GM19397 (cell line): ENCODE results near the gene SLC4A5.

Source experiments
- ATAC-seq: cut with Tn5 transposase; IDR thresholded peaks from one replicate; pipeline ENCODE4 v1.9.1; 2021; ENCODE audit warnings: mild to moderate bottlenecking, moderate library complexity; ENCODE audit not compliant: unreplicated experiment

SLC4A5 gene

DNA sequence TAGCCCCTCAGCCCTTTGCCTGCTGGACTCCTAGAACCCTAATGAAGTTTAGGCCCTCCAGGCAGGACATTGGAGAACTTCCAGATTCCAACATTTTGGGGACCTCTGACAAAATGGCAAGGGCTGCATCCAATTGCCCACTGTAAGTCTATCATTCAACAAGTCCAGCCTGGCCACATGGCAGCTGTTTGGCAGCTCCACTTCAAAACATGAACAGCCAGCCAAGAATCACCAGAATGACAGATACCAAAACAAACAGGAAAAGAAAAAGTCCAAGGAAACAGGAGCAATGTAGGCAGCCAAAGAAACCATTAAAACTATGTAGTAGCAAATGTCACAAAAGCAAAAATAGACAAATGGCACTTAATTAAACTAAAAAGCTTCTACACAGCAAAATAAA, 25.5 kb downstream of the SLC4A5 start:
- no peak for ATAC-seq

DNA sequence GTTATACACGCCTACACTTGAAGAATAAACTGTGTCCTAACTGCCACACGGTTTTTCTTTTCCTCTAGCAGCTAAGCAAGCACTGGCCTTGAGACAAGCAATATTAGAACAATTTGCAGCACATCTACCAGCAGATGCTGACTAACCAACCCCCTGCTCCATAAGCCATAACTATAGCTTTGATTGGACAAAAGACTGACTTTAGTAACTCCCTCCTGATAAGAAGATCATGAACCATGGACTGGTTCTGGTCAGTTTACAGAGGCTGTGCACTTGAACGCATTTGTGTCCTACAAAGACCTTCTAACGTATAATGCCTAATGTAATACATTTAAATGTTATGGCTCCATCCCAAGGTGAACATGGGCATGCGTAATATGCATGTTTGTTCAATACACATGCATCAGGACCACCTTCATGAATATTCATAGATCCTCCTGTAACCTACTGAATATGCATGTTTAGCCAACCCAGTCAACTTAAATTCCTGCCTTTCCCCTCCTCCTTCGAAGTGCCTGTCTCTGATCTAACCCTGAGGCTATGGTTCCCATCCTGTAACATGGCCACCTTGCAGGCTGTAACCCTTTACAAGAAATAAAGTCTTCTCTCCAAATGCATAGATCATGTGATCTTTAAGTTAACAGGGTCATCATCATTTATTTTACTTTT, 26.5 kb downstream of the SLC4A5 start:
- no peak for ATAC-seq

DNA sequence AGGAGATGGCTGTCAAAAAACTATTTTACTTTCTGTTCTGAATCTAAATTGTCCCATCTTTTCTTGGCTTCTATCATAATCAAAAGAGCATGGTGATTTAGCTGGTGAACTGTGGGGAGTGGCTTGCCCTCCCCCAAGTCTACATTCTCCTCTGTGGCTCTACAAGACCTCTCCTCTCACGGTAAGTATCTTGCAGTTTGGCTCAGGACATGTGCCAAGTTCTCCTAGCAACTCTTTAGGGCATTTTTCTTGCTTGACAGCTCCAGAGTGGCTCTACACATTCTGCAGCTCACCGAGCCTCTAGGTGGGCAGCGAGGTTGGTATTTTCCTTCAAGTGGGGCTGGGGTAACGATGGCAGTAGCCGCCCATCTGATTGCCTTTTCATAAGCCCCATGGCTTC, 29.1 kb downstream of the SLC4A5 start:
- ATAC-seq = no peak

DNA sequence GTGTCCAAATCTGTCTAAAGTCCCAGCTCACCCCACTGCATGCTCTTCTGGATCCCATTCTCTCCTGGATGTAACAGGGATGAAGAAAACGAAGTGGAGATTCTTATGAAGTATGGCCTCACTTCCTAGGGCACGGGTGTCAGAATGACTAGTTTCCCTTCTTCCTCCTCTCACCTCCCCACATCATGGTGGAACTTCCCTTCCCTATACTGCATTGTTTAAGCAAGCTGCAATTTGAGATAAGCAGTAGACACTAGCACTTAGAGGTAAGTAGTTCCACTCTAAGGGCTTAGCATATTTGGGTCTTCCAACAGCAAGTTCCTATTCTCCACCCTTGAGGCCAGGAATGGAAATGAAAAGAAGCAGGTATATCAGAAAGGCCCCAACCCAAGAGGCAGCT, 29.7 kb downstream of the SLC4A5 start:
- ATAC-seq = no peak

DNA sequence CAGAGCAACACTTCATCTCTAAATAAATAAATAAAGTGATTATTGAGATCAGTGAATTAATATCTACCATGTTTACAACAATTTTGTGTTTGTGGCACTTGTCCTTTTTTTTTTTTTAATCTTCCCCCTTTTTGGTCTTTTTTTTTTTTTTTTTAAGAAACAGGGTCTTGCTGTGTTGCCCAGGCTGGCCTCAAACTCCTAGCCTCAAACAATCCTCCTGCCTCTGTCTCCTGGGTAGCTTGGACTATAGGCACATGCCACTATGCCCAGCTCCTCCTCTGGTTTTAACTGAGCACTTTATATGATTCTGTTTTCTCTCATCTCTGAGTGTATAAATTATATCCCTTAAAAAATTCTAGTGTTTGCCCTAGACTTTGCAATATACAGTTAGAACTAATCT, 30.3 kb downstream of the SLC4A5 start:
- ATAC-seq = no peak

DNA sequence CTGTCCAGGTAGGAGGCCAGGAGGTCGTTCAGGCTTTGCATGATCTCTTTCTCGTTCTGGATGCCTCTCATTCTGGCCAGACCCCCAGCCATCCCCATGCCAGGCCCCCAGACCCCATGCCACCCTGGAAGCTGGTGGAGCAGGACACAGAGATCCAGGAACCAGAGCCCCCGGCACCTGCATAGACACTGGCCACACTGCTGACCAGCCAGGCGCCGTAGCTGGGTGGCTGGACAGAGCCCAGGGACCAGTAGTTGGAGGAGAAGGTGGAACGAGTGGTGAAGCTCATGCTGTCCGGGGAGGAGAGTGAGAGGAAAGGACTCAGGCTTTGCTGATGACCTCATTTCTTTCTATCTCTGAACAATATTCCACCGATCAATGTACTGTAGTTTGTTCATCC, 35.5 kb downstream of the SLC4A5 start:
- ATAC-seq = no peak

DNA sequence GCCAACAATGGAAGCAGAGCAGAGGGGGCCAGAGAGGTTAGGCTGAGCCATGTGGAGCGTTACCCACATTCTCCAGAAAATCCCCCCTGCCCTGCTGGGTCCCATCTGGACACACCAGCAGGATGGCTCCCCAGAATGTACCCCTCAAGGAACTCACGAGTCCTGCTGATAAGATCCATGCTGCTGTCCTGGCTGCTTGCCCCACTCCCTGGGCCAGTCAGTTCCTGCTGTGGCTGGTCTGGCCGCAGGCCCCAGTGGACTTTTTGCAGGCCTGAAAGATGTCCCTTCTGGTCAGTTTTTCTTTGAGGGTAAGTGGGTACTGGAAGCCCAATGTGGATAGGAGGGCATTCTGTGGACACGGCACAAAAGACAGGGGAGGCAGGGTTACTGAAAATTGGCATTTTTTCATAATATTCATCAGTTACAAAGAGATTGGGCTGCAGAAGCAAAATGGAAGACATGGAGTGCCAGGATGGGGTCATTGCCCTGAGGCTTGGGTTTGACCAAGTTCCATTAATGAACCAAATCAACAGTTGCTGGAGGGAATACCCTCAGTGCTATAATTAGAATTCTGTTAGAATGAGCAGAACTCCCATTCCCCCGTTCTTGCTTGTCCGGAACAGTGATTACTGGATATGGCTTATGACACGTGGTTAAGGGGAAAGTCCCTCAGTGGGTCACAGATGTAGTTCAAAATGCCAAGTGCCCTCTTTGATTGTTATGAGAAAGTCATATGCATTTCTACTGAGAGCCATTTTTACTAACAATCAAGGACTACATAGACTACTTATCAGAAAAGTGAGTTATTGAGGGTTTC, 38.7 kb downstream of the SLC4A5 start:
- ATAC-seq = no peak

DNA sequence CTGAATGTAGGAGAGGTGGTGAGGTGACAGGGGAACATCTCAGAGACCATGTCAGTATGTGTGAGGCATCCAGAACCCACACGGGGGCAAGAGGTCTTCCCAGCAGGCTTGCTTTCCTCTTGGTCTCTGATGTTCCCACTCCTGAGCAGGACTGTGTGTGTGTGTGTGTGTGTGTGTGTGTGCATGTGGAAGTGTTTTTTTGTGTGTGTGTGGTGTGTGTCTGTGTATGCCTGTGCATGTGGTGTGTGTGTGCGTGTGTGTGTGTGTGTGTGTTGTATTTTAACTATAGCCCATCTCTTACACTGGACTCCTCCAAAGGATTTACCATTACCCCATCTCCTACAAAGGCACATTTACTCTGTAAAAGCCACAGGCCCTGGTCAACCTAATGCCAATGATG, 40.4 kb downstream of the SLC4A5 start:
- ATAC-seq = no peak

DNA sequence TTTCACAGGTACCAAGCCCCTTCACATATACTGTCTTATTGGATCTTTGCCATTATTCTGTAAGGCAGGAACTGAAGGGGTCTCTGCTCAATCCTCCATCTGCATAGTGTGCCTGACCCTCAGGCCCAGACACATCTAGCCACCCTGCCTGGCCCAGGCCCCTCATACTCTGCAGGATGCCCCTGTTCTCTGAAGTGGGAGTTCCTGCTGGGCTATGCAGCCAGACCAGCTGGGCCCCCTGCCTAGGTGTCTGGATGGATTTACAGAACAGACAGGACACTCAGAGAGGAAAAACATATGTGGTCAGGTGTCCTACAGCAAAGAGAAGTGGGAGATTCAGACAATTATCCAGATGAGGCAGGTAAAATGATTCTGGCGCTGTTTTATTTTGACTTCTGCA, 42.0 kb downstream of the SLC4A5 start:
- no peak for ATAC-seq

DNA sequence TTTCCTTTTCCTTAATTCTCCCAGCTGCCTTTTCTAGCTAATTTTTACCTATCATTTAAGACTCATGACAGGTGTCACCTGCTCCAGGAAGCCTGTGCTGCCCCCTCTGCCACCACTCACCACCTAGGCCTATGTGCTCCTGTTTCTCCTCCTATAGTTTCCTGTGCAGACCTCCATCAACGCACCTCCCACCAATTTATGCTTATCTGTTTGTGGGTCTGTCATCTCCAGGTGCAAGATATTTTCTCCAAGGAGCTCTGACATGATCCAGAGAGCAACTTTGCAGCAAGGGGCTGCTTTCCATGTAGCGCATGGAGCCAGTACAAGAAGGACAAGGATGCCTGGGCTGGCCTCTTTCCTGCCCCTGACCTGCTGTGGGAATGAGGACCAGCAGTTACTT, 42.7 kb downstream of the SLC4A5 start:
- ATAC-seq = no peak

DNA sequence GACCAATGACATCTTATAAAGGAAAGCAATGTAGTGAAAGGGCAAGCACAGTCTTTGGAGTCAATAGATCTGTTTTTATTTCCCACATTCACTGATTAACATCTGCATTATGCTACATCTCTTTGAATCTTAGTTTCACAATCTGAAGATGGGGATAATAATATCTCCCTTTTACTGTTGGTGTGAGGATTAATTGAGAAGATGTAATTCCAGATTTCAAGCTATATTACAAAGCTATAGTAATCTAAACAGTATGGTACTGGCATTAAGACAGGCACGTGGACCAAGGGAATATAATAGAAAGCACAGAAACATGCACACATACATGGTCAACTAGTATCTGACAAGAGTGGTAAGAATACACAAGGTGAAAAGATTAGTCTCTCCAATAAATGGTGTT, 45.3 kb downstream of the SLC4A5 start:
- ATAC-seq = no peak

DNA sequence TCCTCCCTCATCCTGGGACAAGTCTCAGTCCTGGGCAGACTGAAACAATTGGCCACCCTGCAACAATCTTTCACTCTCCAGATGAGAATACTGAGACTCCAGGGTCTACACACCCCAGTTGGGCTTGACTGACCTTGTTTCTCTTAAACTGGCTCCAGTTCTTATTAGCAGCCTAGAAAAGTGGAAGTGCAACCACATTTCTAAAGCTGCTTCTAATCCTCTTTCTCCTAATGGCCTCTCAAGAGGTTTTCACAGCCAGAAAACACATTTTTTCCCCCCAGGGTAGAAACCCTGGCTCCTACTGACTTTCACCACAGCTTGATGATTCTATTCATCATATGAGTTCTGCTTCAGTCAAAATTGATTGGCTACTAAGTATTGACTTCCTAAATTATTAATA, 45.8 kb downstream of the SLC4A5 start:
- no peak for ATAC-seq

DNA sequence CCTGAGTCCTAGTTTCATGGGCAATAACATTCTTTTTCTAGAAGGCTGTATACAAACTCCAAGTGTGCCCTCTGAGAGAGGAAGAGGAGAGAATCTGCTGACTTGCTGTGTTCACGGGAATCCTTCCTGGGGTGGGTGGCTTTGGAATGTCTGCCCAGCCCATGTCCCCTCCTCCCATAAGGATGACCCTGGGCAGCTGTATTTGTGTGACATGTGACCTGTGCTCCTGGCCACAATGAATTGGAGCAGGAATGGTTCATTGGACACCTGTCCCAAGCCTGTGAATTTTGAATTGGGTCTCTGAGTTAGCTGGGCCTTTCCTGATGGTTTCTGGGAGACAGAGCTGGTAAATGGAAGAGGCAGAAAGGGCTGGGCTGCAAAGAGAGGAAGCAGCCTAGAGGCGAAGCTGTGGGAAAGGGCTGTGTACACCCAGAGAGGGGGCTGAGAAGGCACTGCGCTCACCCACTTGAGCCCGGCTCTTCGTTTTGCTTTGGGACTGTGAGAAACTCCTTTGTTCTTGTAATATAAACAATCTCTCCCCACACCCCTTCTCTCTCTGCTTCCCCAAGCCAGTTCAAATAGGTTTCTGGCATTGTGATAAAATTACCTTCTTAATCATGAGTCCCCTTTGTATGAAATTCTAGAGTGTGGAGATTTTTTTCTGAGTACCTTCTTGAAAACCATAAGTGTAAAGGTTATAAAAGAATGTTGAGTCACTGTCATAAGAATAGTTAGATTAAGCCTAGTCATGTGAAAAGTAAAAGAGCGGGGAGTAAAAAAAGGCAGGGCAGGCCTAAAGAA, 49.8 kb downstream of the SLC4A5 start:
- ATAC-seq = no peak

DNA sequence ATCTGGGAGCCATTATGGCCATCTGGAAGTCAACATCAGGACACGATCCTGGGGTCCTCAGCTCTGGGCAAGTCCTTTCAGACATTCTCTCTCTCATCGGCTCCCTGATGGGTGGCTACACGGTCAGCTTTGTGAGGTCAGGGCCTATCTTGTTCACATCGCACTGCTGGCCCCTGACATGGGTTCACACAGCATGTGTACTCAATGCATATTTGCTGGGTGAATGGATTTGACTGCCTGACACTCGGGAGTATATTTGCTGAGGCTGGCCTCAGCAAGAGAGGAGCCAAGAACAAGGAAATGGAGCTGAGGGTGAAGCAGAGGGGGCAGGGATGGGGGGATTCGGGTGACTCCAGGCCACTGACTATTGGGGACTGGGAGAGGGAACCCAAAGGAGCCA, 50.5 kb downstream of the SLC4A5 start:
- ATAC-seq = no peak

DNA sequence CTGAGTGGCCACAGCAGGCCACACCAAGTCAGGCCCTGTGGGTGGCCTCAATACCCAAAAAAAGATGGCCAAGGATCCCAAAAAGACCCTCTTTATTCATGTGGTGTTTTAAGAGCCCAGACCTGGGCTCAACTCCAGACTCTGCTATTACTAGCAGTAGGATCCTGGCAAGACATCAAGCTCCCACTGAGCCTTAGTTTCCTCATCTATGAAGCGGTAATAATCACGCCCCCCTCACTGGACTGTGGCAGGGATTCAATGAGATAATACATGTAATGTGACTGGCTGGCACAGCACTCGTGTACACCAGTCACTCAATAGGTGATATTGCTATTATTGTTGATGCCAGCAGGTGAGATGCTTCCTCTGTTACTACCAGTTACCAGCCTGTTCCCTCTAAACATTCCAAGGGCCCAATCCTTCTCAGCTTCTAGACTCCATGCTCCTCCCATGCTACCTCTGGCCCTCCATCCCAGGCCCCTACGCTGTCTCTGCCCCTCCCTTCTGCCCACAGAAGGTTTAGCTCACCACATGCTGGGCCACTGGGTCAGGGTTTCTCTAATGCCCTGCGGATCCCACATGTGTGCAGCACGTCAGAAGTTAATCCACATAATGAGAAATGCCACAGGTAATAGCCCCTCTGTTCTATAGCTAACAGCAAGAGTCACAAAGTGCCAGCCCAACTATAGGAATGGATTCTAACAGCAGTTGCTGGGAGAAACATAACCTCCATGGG, 51.2 kb downstream of the SLC4A5 start:
- no peak for ATAC-seq

DNA sequence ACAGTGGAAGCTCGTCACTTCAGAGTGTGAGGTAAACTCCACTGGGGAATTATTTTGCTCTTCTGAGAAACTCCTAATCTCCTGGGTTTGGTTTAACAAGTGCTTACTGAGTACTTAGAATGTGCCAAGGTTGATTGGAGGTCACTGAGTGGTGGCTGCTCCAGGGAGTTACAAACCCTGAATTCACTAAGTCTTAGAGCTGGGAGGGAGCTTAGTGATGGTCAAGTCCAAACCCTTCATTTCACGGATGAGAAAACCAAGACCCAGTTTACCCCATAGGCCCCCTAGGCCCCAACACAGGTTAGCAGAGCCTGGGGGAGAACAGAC, 52.0 kb downstream of the SLC4A5 start:
- no peak for ATAC-seq

DNA sequence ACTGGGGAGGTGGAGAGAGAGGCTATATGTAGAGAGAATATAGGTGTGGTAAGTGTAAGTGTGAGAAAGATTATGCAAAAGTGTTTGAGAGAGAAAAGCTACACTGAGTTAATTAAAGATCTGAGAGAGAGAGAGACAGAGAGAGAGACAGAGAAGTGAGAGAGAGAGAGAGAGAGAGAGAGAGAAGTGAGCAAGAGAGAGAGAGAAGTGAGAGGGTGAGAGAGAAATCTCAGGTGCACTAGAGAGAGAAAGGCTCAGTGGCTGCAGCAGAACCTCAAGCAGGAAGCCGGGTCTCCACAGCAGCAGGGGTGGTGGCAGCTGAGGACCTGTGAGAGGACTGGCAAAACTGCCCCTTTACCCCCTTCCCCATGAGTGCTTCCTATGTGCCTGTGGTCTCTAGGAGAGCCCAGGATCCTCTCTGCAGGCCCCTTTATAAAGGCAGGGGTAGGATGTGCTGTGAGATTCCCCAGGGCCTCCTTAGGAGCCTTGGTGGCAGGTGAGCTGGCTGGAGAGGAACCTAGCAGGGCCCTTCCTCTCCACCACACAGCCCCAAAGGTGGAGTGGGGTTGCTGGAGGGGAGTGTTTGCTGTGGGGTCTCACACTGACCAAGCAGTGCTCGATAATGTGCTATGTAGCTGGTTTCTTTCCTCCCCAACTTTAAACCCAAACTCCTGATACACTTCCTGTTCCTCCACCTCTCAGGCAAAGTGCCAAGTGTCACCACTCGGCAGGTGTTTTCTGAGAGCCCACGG, 52.6 kb downstream of the SLC4A5 start:
- peak; percentile 66 for ATAC-seq

DNA sequence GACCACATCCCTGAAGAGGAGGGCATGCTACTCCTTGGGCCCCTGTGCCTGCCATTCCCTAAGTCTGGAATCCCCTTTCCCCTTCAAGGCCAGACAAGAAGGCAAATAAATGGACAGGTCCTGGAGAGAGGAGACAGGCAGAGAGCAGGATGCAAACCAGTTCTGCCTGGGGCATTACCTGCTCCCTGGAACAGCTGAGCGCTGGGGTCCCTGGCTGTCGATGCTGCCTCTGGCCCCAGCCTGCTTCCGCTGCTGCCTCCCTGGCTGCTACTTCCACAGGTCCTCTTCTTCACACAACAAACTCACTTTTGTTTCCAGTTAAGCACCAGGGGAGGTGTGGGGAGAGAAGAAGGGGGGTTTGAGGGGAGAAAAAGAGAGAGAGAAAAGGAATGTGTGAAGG, 53.1 kb downstream of the SLC4A5 start:
- ATAC-seq = no peak

DNA sequence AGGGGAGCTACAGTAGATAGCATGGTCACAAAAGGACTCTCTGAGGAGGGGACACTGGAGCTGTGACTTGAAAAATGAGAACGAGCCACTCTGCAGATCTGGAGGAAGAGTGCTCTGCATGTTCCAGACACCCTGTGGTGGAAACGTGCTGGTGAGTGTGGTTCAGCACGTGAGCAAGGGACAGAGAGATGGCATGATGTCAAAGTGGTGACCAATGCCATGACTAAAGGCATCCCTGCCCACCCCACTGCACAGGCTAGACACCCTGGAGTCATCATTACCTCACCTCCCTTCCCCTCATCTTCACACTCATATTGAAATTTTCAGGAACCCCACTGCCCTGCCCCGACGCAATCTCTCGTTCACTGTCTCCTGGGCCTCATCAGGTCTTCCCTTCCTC, 56.5 kb downstream of the SLC4A5 start:
- ATAC-seq = no peak

DNA sequence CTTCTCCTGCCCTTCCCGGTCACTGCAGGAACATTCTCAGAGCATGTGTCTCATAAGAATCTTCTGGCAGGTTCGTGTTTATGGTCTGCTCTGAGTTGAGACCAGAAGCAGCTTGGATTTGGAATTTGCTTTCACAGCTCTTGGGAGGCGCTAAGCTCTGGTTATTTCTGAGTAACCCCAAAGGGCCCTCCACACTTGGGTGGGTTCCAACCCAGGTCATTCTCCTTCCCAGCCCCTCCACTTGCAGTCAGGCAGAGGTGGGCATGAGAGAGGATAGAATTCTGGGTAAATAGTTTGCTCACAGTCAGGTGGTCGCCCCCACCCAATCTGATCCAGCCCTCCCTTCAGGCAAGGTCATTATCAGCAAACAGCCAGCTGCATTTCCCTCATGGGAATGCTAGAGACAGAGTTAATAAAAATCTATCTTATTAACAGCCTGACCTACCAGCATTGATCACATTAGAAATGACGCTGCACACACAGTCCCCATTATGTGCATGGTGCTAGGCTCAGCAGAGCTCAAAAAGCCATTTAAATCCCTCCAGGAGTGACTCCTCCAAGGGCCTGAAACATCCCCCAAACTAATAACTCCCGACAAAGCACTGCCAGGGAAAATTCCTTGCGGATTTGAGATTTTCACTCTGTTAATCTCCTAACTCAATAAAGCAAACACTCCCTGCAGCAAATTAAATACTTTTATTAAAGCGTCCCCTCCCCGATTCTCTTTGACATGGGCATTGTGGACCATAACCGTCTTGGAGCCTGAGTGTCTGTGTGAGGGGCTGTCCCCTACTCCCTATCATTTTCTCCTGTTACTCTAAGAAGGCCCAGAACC, 61.9 kb downstream of the SLC4A5 start:
- ATAC-seq = no peak
